ENCODE data around the gene PGAP2.

DNA sequence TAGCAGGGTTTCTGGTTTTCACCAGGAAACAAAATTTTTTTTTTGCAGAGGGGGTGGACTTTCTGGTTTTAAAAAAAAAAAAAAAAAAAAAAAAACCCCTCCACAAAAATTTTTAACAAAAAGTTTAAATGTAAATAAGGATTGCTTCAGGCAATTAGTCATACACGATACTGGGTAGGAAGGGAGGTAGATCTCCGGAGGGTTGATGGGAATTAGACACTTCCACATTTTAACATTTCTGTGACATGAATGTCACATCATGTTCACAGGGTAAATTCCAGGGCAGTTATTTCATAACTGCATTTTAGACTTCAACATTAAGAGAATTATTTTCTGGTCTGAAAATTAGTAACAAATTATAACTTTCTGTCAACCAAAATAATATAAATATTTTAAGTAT is 26.9 kb upstream of the PGAP2 start:
- TF ChIP-seq, protein P1, sequence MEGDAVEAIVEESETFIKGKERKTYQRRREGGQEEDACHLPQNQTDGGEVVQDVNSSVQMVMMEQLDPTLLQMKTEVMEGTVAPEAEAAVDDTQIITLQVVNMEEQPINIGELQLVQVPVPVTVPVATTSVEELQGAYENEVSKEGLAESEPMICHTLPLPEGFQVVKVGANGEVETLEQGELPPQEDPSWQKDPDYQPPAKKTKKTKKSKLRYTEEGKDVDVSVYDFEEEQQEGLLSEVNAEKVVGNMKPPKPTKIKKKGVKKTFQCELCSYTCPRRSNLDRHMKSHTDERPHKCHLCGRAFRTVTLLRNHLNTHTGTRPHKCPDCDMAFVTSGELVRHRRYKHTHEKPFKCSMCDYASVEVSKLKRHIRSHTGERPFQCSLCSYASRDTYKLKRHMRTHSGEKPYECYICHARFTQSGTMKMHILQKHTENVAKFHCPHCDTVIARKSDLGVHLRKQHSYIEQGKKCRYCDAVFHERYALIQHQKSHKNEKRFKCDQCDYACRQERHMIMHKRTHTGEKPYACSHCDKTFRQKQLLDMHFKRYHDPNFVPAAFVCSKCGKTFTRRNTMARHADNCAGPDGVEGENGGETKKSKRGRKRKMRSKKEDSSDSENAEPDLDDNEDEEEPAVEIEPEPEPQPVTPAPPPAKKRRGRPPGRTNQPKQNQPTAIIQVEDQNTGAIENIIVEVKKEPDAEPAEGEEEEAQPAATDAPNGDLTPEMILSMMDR (IDR thresholded peaks at IDR 0.05): no peak
- no peak for TF ChIP-seq POLR2A (IDR thresholded peaks at IDR 0.05)
